Mucosa of descending colon (tissue), 3 donors: ENCODE measurements around the gene CLPSL1. TPM values are rescaled to one million over a fixed set of nuclear protein-coding genes. Genes with fewer than 3 reads are reported as not detected.

Experiments
- ATAC-seq: fragments of 200-7000 bp; cut with Tn5 transposase; one replicate; pipeline ENCODE4 v1.9.1; 2020; ENCODE audit warnings: mild to moderate bottlenecking, moderate library complexity
- DNase-seq, 3 donors: peaks; one replicate each; pipeline ENCODE4 v3.0.0-alpha.2; 2020
- H3K36me3 ChIP-seq: fragments of 200-600 bp; one replicate; pipeline ENCODE4 v1.8.0; 2021; ENCODE audit warnings: low read depth, mild to moderate bottlenecking
- H3K4me1 ChIP-seq: fragments of 200-600 bp; one replicate; pipeline ENCODE4 v1.8.0; 2021; ENCODE audit warnings: low read depth, mild to moderate bottlenecking
- H3K4me3 ChIP-seq: fragments of 200-600 bp; one replicate; pipeline ENCODE4 v1.8.0; 2021; ENCODE audit warnings: mild to moderate bottlenecking
- H3K9me3 ChIP-seq: fragments of 200-600 bp; one replicate; pipeline ENCODE4 v1.8.0; 2021; ENCODE audit warnings: mild to moderate bottlenecking
- CTCF ChIP-seq: fragments of 200-600 bp; IDR thresholded peaks from one replicate; pipeline ENCODE4 v1.8.0; 2022; ENCODE audit warnings: antibody characterized with exemption, mild to moderate bottlenecking
- intact Hi-C, 2 donors: fragments of 100-400 bp; cut with DNase I in 1 of 2; cut with micrococcal nuclease in 1 of 2; formaldehyde crosslinking; loops; one replicate each; pipeline versions ENCODE4 v1.11.0 to v1.11.1; 2022; cut with DNase I, micrococcal nuclease
- total RNA-seq, 3 donors: library from RNA; stranded (reverse); fragmentation: NEBNext Ultra II Directional in 2 of 3; extraction: Animal tissue kit (Norgen Biotek cat#: 25700) in 2 of 3; gene quantifications; one replicate each; pipeline versions ENCODE4 v1.2.1 to v1.2.4, GENCODE V29; 2021 to 2023
- donor health status: DM: no; HTN: no; CAD: no; lungs with moderate emphysema.
- donor health status: DM: no; HTN: no; CAD: no.
- donor health status: DM: no; HTN: yes; CAD: no.

Gene CLPSL1
- total RNA-seq, 3 donors from 2014 or later = not detected

GRCh38 chr6:35745509-35745908, 35.3 kb upstream of the CLPSL1 start:
- no peaks in the 10 kb centered on the region for H3K4me1 ChIP-seq
- ATAC-seq (no peak), DNase-seq (no peak)
- no peaks in the 10 kb centered on the region for H3K36me3 ChIP-seq
- H3K9me3 ChIP-seq = no peaks in the 10 kb centered on the region
- TF ChIP-seq CTCF = no peak
- intact Hi-C loops = no loop called here
- no peak overlapping the region for H3K4me3 ChIP-seq

- no peak for ATAC-seq
These were observed 34.3 kb upstream of the CLPSL1 start for GRCh38 chr6:35746516-35746915.

GRCh38 chr6:35747877-35748276, 32.9 kb upstream of the CLPSL1 start:
- Histone ChIP-seq H3K9me3 (no peaks in the 10 kb centered on the region), H3K36me3 (no peaks in the 10 kb centered on the region), H3K4me3 (no peak overlapping the region), H3K4me1 (no peaks in the 10 kb centered on the region)
- TF ChIP-seq CTCF = no peak
- intact Hi-C loops = no loop called here
- ATAC-seq (no peak), DNase-seq (no peak)

More at GRCh38 chr6:35746516-35746915, 34.3 kb upstream of the CLPSL1 start:
- TF ChIP-seq CTCF = no peak
- Histone ChIP-seq H3K4me1 (no peaks in the 10 kb centered on the region), H3K9me3 (no peaks in the 10 kb centered on the region), H3K4me3 (no peak overlapping the region), H3K36me3 (no peaks in the 10 kb centered on the region)
- DNase-seq = no peak
- intact Hi-C loops = no loop called here

- Histone ChIP-seq H3K4me1 (no peaks in the 10 kb centered on the region), H3K36me3 (no peaks in the 10 kb centered on the region), H3K4me3 (no peak overlapping the region), H3K9me3 (no peaks in the 10 kb centered on the region)
- ATAC-seq (no peak), DNase-seq (no peak)
- TF ChIP-seq CTCF = no peak
- intact Hi-C loops = no loop called here
These were observed 30.3 kb upstream of the CLPSL1 start for GRCh38 chr6:35750557-35750956.

GRCh38 chr6:35751594-35751993, 29.2 kb upstream of the CLPSL1 start:
- Histone ChIP-seq H3K36me3 (no peaks in the 10 kb centered on the region), H3K4me3 (no peak overlapping the region), H3K4me1 (no peaks in the 10 kb centered on the region), H3K9me3 (no peaks in the 10 kb centered on the region)
- no peak for ATAC-seq
- no peak for DNase-seq
- no peak for TF ChIP-seq CTCF
- intact Hi-C loops = no loop called here

- no peaks in the 10 kb centered on the region for H3K4me1 ChIP-seq
- H3K9me3 ChIP-seq = no peaks in the 10 kb centered on the region
- intact Hi-C loops = no loop called here
- H3K4me3 ChIP-seq = no peak overlapping the region
- ATAC-seq = no peak
- no peaks in the 10 kb centered on the region for H3K36me3 ChIP-seq
- no peak for DNase-seq
- no peak for TF ChIP-seq CTCF
These were observed 28.5 kb upstream of the CLPSL1 start for GRCh38 chr6:35752330-35752729.
